Measurements from ENCODE around the gene SETX.

GRCh38 chr9:132288966-132289365 is 65.8 kb downstream of the SETX start:
- TF ChIP-seq MAX (IDR thresholded peaks at IDR 0.05; ENCODE audit: low read depth, low read length) (no peak), CTCF (IDR thresholded peaks at IDR 0.05; ENCODE audit: low read depth, low read length) (no peak), MYC (IDR thresholded peaks at IDR 0.05; ENCODE audit: low read depth, low read length) (no peak), POLR2A (IDR thresholded peaks at IDR 0.05; ENCODE audit: extremely low read depth, insufficient read length) (no peak)
